ENCODE data around the gene NT5M.
"Not testable (repeated sequence)": the region's sequence is repeated elsewhere in the genome, so short reads cannot be mapped to it uniquely, and the experiment has no call there.

NT5M gene

DNA sequence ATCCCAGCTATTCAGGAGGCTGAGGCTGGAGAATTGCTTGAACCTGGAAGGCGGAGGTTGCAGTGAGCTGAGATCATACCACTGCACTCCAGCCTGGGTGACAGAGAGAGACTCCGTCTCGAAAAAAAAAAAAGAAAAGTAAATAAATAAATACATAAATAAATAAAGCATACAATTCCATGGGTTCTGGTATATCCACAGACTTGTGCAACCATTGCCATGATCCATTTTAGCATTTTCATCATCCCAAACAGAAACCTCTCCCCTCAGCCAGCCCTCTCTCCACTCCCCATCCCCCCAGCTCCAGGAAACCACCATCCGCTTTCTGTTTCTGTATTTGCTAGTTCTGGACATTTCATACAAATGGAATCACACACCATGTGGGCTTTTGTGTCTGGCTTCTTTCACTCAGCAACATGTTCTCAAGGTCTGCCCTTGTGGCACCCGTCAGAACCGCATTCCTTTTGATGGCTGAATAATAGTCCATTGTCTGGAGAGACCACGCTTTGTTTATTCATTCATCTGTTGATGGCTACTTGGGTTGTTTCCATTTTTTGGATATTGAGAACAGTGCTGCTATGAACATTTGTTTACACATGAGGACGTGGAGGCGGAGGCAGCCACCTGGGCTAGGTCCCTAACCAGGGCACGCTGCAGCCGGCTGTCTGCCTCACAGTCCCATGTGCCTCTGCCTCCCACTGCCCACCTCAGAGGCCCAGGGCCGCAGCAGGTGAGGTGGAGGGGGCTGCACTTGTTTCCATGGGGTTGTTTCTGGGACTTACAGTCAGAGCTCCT lies 76.2 kb downstream of the NT5M start:
- no peak for DNase-seq

GRCh38 chr17:17380145-17380925 lies 77.2 kb downstream of the NT5M start:
- no peak for DNase-seq

DNA sequence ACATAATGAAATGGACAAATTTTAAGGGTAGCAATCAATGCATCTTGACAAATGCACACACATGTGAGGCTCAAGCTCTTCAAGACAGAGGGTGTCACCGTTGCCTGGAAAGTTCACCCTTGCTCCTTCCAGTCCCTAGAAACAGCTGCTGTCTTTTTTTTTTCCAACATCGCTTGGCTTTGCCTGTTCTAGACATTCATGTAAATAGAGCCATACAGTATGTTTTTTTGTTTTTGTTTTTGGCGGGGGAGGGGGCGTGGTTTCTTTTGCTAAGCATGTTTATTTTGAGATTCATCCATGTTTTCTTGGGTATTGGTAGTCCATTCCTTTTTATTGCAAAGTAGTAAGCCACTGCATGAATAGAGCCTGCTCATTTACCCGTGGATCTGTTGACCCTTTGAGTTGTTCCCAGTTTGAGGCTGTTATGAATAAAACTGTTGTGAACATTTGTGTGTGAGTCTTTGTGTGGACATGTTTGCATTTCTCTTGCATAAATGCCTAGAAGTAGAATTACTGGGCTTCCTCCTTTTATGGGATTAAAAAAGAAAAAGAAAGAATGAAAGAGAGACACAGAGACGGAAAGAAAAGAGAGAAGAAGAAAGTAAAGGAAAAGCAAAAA lies 78.4 kb downstream of the NT5M start:
- no peak for DNase-seq

DNA sequence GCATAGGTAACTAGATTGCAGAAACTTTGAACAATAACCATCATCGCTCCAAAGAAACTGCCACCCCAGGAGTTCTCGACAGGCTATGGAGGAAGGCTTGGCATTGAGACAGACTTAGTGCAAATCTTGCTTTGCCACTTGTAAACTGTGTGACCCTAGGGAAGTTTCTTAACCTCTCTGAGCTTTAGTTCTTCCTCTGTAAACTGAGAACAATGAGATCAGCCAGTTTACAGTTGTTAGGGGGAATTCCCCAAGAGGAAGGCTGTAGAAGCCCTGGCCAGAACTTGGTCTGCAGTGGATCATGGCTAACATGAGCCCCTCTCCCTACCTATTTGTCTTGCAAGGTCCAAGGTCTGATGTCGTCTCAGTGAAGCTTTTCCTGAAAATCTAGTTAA lies 78.9 kb downstream of the NT5M start:
- DNase-seq, result no peak

GRCh38 chr17:17382971-17383370 lies 79.8 kb downstream of the NT5M start:
- DNase-seq, result no peak

GRCh38 chr17:17383431-17384290 lies 80.5 kb downstream of the NT5M start:
- not testable (repeated sequence) for DNase-seq

DNA sequence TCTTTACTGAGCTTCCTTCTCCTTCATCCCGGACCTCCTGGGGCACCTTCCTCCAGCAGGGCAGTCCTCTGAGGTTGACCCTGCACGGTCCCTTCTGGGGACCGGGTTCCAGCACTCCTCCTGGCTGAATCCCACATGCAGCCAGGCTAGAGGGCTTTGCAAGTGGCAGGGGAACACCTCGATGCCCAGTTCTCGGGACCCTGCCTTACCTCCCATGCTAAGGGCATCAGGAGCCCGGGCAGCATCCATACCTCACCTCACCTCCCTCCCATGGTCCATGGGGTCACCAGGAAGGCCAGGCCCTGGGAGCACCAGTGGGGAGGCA lies 81.1 kb downstream of the NT5M start:
- no peak for DNase-seq

GRCh38 chr17:17384961-17385360 lies 81.8 kb downstream of the NT5M start:
- DNase-seq, result no peak

GRCh38 chr17:17385491-17385890 lies 82.3 kb downstream of the NT5M start:
- no peak for DNase-seq

DNA sequence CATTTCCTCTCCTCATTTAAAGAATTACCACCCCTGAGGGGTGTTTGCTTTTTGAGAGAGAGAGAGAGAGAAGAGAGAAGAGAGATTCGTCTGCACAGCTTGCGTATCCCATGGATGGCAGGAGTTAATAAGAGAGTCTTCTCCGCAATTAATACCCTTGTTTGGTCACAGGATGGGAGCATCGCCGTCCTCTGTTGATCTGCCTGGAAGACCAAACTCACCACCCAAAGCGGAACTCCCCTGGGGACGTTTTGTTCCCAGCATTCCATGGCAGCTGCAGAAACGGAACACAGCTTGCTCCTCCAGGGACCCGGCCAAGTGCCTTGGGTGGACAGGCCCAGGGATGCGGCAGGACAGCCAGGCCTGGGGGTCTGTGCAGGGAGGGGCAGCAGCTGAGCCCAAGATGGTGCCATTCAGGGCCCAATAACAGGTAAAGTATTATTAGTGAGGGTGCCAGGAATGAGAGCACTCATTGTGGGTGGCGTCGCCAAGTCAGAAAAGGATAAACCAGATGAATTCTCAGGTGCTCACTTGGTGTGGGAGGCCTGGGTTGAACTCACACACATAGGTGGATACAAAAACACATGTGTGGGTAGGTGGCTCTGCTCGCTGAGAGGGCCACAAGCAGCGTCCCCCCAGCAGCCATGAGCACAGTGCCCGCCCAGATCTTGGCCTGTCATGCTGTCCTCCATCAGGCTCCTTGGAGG lies 83.1 kb downstream of the NT5M start:
- DNase-seq, result no peak

DNA sequence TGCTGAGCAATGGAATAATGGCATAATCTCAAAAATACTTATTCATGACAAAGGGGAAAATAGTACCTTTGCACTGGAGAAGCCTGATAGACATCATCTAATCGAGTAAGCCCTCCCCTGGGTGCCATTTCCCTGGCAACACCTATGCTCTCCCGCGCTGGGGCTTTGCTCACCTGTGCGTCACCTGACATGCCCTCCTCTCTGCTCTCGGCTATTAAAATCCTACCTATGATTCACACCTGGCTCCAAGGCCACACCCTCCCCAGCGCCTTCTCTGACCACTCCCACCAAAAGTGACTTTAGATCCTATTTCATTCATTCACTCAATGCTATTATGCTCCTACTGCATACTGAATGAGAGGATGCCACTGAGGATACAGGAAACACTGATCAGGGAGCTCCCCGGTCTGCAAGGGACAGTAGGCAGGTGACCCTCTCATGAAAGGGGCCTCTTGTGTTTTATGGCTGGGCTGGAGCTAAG lies 83.9 kb downstream of the NT5M start:
- no peak for DNase-seq

DNA sequence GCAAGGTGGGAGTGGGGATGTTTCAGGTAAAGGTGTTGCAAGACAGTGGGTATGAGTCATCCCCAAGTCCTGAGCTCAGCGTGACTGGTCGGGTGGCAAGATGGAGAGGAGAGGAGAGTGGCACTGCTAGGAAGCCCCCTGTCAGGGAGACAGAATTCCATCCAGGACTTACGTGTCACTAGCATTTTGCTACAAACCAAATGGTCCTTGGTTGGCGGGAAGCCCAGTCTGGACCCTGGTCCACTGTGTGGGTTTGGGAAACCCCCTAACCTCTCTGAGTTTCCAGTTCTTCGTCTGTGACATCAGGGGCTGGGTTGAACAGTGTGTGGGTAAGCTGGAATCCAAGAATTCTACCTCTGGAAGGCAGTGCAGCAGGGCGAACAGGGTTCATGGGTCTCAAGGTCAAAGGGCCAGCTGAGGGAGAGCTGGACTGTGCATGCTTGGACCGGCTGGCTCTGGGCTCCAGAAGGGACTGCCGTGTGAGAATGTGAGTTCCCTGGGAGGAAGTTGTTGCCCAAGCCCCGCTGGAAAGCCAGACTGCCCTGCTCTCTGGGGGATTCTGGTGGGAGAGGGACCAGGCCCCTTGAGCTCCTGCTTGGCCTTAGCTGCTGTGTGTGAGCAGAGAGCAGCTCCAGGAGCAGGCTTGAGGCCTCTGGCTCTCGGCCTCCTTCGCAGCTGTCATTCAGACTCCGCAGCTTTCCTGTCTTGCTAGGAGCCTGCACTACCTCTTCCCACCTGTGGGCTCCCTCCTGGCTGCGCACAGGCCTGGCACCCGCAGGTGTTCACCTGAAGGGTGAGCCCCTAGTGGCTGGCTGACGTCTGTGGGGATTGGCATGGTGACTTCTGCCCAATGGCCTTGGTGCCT lies 84.6 kb downstream of the NT5M start:
- no peak for DNase-seq

- DNase-seq, result no peak
Observed at GRCh38 chr17:17388657-17389496, 85.7 kb downstream of the NT5M start.

GRCh38 chr17:17391668-17392370 lies 88.6 kb downstream of the NT5M start:
- no peak for DNase-seq

- no peak for DNase-seq
Observed at GRCh38 chr17:17393976-17394375, 90.8 kb downstream of the NT5M start.

DNA sequence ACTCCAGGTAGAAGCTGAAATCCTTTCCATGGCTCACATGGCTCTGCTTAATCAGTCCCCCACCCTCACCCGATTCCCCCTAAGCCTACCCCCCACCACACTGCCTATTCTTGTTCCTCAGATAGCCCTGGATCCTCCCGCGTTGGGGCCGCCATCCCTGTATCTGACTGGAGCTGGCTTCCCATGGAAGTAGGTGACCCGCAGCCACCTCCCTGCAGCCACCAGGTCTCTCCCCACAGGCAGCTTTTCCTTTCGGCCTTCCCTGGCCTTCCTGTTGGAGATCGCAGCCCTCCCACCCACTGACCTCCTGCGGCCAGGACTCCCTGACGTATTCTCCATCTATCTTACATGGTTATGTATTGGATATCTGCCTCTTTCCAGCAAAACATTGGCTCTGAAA lies 91.3 kb downstream of the NT5M start:
- no peak for DNase-seq

DNA sequence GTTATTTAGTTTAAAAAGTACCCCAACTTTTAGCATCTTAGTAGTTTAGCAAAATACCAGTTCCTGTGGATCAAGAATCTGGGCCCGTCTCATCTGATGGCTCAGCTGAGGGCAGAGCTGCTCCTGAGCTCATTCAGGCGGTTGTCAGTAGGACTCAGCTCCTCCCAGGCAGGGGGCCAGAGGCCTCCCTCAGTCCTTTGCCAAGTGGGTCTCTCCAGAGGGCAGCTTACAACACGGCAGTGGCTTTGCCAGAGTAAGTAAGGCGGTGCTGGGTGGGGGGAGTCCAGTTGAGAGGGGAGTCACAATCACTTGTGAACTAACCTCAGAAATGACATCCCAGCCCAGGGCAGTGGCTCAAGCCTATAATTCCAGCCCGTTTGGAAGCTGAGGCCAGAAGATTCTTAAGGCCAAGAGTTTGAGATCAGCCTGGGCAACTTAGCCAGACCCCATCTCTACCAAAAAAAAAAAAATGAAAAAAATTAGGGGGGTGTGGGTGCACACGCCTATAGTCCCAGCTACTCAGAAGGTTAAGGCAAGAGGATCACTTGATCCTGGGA lies 92.2 kb downstream of the NT5M start:
- no peak for DNase-seq

GRCh38 chr17:17395885-17396284 lies 92.7 kb downstream of the NT5M start:
- DNase-seq, result no peak

All from cortex of kidney (tissue), 1 donor.